Measurements from ENCODE around the gene HEMK1.

The HEMK1 gene

DNA sequence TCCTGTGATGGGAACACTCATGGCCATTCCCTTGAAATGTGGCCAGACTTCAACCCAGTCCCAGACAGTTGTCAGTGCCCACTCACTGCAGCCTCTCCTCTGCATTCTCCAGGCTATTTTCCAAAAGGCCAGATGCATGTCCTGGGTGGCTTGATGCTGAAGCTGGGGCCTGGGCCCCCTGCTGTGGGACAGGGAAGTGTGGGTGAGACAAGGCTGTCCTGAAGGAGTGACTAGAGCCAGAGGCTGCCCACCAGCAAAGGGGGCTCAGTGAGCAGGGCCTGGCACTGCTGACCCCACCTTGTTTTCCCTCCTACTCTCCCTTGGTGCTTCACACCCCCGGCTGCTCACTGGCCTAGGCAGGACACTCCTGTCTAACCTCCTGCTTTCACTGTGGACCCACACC is 30.4 kb downstream of the HEMK1 start:
- Histone ChIP-seq H3K4me1 (ENCODE audit: control insufficient read depth, insufficient read depth, low read length, poor library complexity, severe bottlenecking) (peaks cover 63% of the 10 kb centered on the region), H3K27ac (ENCODE audit: insufficient read depth, low read length, poor library complexity, severe bottlenecking) (peak overlapping the region; percentile 44), H3K4me3 (ENCODE audit: insufficient read depth, low read depth, low read length, poor library complexity, severe bottlenecking) (no peak overlapping the region), H3K27me3 (replicated peaks; ENCODE audit: control insufficient read depth, insufficient read depth, low read length, poor library complexity, severe bottlenecking) (no peaks in the 10 kb centered on the region), H3K36me3 (ENCODE audit: control insufficient read depth, insufficient read depth, low read length) (peaks cover 11% of the 10 kb centered on the region), H3K9me3 (ENCODE audit: control insufficient read depth, low read length) (no peaks in the 10 kb centered on the region)
- no peak for DNase-seq

DNA sequence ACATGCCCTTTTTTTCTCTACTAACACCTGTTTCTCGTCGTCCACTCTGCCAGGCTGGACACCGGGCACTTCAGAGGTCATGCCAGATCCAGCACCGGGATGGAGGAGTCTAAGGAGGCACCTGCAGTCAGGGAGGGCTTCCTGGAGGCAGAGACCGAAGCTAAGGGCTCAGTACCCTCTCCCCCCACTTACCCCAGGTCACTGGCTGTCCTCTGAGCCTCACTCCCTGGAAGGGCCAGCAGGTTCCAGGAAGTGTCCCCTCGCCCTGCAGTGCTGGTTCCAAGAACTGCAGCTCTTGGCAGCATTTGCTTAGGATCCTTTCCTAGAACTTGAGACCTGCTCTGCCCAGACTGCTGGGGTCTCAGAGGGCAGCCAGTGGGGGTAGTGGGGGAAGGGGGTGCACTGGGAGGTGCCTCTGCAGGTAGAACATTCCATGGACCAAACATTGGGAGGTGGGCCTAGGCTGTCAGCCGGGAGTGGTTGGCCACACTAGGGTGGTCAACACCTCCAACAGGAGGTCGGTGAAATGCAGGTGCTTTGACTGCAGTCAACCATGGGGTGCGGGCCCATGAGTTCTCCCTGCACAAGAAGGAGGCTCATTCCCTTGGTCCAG is 30.9 kb downstream of the HEMK1 start:
- Histone ChIP-seq H3K4me1 (ENCODE audit: control insufficient read depth, insufficient read depth, low read length, poor library complexity, severe bottlenecking) (peaks cover 64% of the 10 kb centered on the region), H3K27ac (ENCODE audit: insufficient read depth, low read length, poor library complexity, severe bottlenecking) (peak overlapping the region; percentile 95), H3K36me3 (ENCODE audit: control insufficient read depth, insufficient read depth, low read length) (peaks cover 15% of the 10 kb centered on the region), H3K9me3 (ENCODE audit: control insufficient read depth, low read length) (no peaks in the 10 kb centered on the region), H3K27me3 (replicated peaks; ENCODE audit: control insufficient read depth, insufficient read depth, low read length, poor library complexity, severe bottlenecking) (no peaks in the 10 kb centered on the region), H3K4me3 (ENCODE audit: insufficient read depth, low read depth, low read length, poor library complexity, severe bottlenecking) (peak overlapping the region; percentile 7)
- no peak for DNase-seq

DNA sequence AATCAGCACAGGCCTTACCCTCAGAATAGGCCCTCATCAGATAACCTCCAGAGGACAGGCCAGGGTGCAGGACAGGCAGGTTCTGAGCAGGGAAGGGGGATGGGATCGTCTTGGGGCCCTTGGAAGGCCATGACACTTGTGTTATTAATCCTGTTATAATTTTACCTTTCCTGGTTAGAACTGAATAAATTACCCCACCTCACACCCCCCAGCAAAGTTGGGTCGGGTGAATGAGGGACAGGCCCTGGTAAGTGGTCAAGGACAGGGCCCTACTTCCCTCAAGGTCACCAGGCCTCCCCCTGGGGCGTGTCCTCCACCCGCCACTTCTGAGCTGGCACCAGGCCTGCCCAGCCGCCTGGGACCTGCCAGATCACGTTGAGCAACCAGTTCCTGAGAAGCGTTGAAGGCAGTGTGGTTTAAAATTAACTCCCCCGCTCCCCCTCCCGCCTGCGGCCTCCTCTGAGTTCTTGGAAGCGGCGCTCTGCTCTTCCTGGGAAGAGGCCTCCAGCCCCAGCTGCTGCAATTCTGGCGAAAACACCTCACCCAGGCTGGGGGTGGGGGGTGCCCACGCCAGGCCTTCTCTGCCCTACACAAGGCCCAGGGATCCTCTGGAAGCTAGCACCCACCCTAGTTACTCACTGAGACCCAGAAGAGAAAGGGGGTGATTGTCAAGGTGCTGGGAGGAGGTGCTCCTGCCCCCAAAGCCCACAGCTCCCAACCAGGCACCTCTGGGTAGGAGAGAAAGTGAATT is 31.7 kb downstream of the HEMK1 start:
- Histone ChIP-seq H3K4me1 (ENCODE audit: control insufficient read depth, insufficient read depth, low read length, poor library complexity, severe bottlenecking) (peaks cover 70% of the 10 kb centered on the region), H3K4me3 (ENCODE audit: insufficient read depth, low read depth, low read length, poor library complexity, severe bottlenecking) (peak overlapping the region; percentile 7), H3K36me3 (ENCODE audit: control insufficient read depth, insufficient read depth, low read length) (peaks cover 23% of the 10 kb centered on the region), H3K27ac (ENCODE audit: insufficient read depth, low read length, poor library complexity, severe bottlenecking) (peak overlapping the region; percentile 95), H3K9me3 (ENCODE audit: control insufficient read depth, low read length) (no peaks in the 10 kb centered on the region), H3K27me3 (replicated peaks; ENCODE audit: control insufficient read depth, insufficient read depth, low read length, poor library complexity, severe bottlenecking) (no peaks in the 10 kb centered on the region)
- DNase-seq = peak; percentile 37 to 58 (median 47)

DNA sequence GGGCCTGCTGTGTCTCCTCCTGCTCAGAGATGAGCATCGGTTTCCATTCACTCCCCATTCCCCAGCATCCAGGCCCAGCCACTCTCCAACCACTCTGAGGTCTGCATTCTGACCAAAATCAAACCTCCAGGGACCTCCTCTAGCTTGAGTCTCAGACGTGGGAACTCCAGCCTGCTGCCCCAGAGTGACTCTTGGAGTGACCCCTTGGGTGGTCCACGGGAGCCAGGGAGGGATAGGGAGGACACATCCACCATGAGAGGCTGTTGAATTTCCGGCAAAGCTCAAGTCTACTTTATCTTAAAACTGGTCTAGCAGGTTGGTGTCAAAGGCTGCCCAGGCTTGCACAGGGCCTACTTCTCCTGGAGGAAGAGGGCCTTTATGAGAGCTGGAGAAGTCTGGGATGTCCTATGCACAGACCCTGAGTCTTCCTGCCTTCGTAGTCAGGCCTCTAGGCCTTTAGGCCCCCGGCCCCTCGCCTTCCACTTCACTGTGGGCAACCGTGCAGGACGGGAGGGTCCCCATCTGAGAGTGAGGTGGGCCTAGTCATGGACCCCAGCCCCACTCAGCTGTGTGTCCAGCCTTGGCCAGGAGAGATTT is 33.4 kb downstream of the HEMK1 start:
- no peak for DNase-seq
- H3K27ac ChIP-seq (ENCODE audit: insufficient read depth, low read length, poor library complexity, severe bottlenecking) = peak overlapping the region; percentile 95
- H3K4me3 ChIP-seq (ENCODE audit: insufficient read depth, low read depth, low read length, poor library complexity, severe bottlenecking) = peak overlapping the region; percentile 3
- H3K27me3 ChIP-seq (replicated peaks; ENCODE audit: control insufficient read depth, insufficient read depth, low read length, poor library complexity, severe bottlenecking) = no peaks in the 10 kb centered on the region
- peaks cover 87% of the 10 kb centered on the region for H3K4me1 ChIP-seq (ENCODE audit: control insufficient read depth, insufficient read depth, low read length, poor library complexity, severe bottlenecking)
- H3K36me3 ChIP-seq (ENCODE audit: control insufficient read depth, insufficient read depth, low read length) = peaks cover 39% of the 10 kb centered on the region
- H3K9me3 ChIP-seq (ENCODE audit: control insufficient read depth, low read length) = no peaks in the 10 kb centered on the region

GRCh38 chr3:50603261-50604109 is 34.2 kb downstream of the HEMK1 start:
- Histone ChIP-seq H3K27ac (ENCODE audit: insufficient read depth, low read length, poor library complexity, severe bottlenecking) (peak overlapping the region; percentile 95), H3K36me3 (ENCODE audit: control insufficient read depth, insufficient read depth, low read length) (peaks cover 47% of the 10 kb centered on the region), H3K4me3 (ENCODE audit: insufficient read depth, low read depth, low read length, poor library complexity, severe bottlenecking) (peak overlapping the region; percentile 20), H3K9me3 (ENCODE audit: control insufficient read depth, low read length) (no peaks in the 10 kb centered on the region), H3K4me1 (ENCODE audit: control insufficient read depth, insufficient read depth, low read length, poor library complexity, severe bottlenecking) (peaks cover 94% of the 10 kb centered on the region), H3K27me3 (replicated peaks; ENCODE audit: control insufficient read depth, insufficient read depth, low read length, poor library complexity, severe bottlenecking) (no peaks in the 10 kb centered on the region)
- DNase-seq = no peak

DNA sequence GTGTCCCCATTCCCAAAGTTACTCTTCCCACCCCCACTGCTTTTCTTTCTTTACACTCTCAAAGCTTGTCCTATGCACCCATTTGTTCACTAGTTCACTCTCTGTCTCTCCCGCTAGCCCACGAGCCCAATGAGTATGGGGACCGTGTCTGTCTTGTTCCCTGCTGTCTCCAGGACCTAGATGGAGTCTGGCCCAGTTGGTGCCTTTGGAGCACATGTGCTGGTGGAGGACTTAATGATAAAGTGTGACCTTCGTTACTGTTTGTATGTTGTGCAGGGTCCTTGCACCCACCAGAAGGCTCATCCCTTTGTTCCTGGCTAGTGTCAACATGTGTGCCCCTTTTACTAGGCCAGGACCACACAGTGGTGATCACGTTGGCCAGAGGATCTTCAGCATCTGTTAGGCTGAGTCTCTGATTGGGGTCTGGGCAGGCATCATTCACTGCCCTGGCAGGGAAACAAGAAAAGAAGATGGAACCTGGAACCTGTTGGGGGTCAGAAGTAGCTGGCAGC is 34.8 kb downstream of the HEMK1 start:
- Histone ChIP-seq H3K9me3 (ENCODE audit: control insufficient read depth, low read length) (no peaks in the 10 kb centered on the region), H3K27me3 (replicated peaks; ENCODE audit: control insufficient read depth, insufficient read depth, low read length, poor library complexity, severe bottlenecking) (no peaks in the 10 kb centered on the region), H3K4me1 (ENCODE audit: control insufficient read depth, insufficient read depth, low read length, poor library complexity, severe bottlenecking) (peaks cover 97% of the 10 kb centered on the region), H3K27ac (ENCODE audit: insufficient read depth, low read length, poor library complexity, severe bottlenecking) (peak overlapping the region; percentile 95), H3K36me3 (ENCODE audit: control insufficient read depth, insufficient read depth, low read length) (peaks cover 52% of the 10 kb centered on the region), H3K4me3 (ENCODE audit: insufficient read depth, low read depth, low read length, poor library complexity, severe bottlenecking) (peak overlapping the region; percentile 20)
- DNase-seq = no peak

GRCh38 chr3:50604628-50605588 is 35.6 kb downstream of the HEMK1 start:
- H3K27me3 ChIP-seq (replicated peaks; ENCODE audit: control insufficient read depth, insufficient read depth, low read length, poor library complexity, severe bottlenecking) = no peaks in the 10 kb centered on the region
- H3K36me3 ChIP-seq (ENCODE audit: control insufficient read depth, insufficient read depth, low read length) = peaks cover 58% of the 10 kb centered on the region
- peak overlapping the region; percentile 95 for H3K27ac ChIP-seq (ENCODE audit: insufficient read depth, low read length, poor library complexity, severe bottlenecking)
- H3K4me3 ChIP-seq (ENCODE audit: insufficient read depth, low read depth, low read length, poor library complexity, severe bottlenecking) = peak overlapping the region; percentile 82
- no peak for DNase-seq
- no peaks in the 10 kb centered on the region for H3K9me3 ChIP-seq (ENCODE audit: control insufficient read depth, low read length)
- H3K4me1 ChIP-seq (ENCODE audit: control insufficient read depth, insufficient read depth, low read length, poor library complexity, severe bottlenecking) = peaks cover 89% of the 10 kb centered on the region

DNA sequence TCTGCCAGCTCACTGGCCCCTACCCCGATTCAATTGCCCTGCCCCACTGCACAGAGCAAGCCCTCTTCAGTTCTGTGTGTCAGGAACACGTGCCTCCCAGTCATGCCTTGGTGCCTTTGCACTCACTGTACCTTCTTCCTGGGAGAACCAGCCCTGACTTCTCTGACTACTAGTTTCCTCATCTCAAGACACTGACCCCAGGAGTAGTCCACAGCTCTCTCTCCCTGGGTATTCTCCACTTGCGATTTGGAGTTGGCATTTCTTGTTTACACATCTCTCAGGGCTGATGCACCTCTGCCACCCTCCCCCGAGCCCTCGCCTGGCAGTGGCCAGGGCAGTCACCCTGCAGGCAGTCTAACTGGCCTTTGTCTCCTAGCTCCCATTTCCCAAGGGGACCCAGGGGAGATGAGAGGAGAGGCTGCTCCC is 36.6 kb downstream of the HEMK1 start:
- Histone ChIP-seq H3K9me3 (ENCODE audit: control insufficient read depth, low read length) (no peaks in the 10 kb centered on the region), H3K4me1 (ENCODE audit: control insufficient read depth, insufficient read depth, low read length, poor library complexity, severe bottlenecking) (peaks cover 86% of the 10 kb centered on the region), H3K36me3 (ENCODE audit: control insufficient read depth, insufficient read depth, low read length) (peaks cover 64% of the 10 kb centered on the region), H3K27me3 (replicated peaks; ENCODE audit: control insufficient read depth, insufficient read depth, low read length, poor library complexity, severe bottlenecking) (no peaks in the 10 kb centered on the region), H3K4me3 (ENCODE audit: insufficient read depth, low read depth, low read length, poor library complexity, severe bottlenecking) (peak overlapping the region; percentile 82), H3K27ac (ENCODE audit: insufficient read depth, low read length, poor library complexity, severe bottlenecking) (peak overlapping the region; percentile 95)
- no peak for DNase-seq

GRCh38 chr3:50606596-50606995 is 37.3 kb downstream of the HEMK1 start:
- Histone ChIP-seq H3K27me3 (replicated peaks; ENCODE audit: control insufficient read depth, insufficient read depth, low read length, poor library complexity, severe bottlenecking) (no peaks in the 10 kb centered on the region), H3K4me3 (ENCODE audit: insufficient read depth, low read depth, low read length, poor library complexity, severe bottlenecking) (peak overlapping the region; percentile 82), H3K4me1 (ENCODE audit: control insufficient read depth, insufficient read depth, low read length, poor library complexity, severe bottlenecking) (peaks cover 79% of the 10 kb centered on the region), H3K27ac (ENCODE audit: insufficient read depth, low read length, poor library complexity, severe bottlenecking) (peak overlapping the region; percentile 95), H3K9me3 (ENCODE audit: control insufficient read depth, low read length) (no peaks in the 10 kb centered on the region), H3K36me3 (ENCODE audit: control insufficient read depth, insufficient read depth, low read length) (peaks cover 64% of the 10 kb centered on the region)
- no peak for DNase-seq
